HG03378 (cell line): ENCODE results near the gene MNDA.
"Not testable (repeated sequence)": the region's sequence is repeated elsewhere in the genome, so short reads cannot be mapped to it uniquely, and the experiment has no call there.

ENCODE experiments used
- ATAC-seq: cut with Tn5 transposase; IDR thresholded peaks from one replicate; pipeline ENCODE4 v1.9.1; 2021; ENCODE audit warnings: mild to moderate bottlenecking, moderate library complexity; ENCODE audit not compliant: unreplicated experiment

Gene MNDA

DNA sequence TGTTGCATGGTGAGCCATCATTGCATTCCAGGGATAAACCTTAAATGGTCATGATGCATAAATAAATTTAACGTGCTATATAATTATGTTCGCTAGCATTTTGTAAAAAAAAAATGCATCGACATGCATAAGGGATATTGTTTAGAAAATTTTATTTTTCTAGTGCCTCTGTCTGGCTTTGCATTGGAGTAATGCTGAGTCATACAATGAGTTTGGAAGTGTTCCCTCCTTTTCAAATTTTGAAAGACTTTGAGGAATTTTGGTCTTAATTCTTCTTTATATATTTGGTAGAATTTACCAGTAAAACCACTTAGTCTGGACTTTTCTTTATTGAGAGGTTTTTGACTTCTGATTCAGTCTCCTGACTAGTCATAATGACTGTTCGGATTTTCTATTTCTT, 4.9 kb downstream of the MNDA start:
- no peak for ATAC-seq

DNA sequence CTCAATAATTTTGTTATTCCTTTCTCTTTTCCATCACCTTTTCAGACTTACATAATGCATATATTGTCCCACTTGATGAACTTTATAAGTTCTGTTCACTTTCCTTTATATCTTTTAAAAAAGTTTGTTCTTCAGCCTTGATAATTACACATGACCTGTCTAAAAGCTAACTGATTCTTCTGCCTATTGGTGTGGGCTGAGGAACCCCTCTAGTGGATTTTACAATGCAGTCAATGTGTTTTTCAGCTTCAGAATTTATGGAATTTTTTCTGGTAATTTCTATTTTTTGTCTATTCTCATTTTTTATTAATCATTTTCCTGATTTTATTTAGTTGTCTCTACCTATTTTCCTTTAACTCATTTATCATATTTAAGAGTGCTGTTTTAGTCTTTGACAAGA, 7.5 kb downstream of the MNDA start:
- no peak for ATAC-seq

DNA sequence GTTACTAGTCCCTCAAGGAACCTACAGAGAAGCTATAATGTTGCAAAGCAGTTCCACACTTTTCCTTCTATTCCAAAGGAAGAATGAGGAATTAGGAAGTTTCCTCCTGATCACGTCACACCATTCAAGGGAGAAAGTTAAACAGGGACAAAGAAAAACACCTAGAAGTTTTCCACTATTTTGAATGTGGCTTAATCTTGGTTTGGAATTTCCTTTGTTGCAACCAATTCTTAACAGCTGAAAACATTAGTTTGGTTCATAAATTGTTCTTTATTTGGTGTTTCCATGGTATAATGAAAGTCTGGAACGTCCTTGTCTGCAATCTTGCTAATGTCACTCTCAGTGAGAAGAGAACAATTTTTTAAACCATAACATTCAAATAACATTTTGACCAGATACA, 8.4 kb downstream of the MNDA start:
- ATAC-seq, result no peak

DNA sequence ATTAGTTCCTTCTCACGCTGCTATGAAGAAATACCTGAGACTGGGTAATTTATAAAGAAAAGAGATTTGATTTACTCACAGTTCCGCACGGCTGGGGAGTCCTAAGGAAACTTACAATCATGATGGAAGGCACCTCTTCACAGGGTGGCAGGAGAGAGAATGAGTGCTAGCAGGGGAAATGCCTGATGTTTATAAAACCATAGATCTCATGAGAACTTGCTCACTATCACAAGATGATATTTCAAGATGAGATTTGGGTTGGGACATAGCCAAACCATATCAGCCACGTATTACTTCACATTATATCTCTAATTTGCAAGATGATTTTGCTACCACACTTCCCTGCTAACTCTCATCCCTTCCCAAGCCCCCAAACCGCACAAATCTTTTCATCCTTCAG, 9.1 kb downstream of the MNDA start:
- no peak for ATAC-seq

DNA sequence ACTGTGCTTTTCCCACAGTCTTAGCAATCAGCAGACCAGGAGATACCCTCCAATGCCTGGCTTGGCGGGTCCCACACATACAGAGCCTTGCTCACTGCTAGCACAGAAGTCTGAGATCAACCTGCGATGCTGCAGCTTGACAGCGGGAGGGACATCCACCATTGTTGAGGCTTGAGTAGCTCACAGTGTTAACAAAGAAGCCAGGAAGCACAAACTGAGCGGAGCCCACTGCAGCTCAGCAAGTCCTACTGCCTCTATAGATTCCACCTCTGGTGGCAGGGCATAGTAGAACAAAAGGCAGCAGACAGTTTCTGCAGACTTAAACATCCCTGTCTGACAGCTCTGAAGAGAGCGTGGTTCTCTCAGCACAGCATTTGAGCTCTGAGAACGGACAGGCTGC, 33.4 kb downstream of the MNDA start:
- no peak for ATAC-seq

DNA sequence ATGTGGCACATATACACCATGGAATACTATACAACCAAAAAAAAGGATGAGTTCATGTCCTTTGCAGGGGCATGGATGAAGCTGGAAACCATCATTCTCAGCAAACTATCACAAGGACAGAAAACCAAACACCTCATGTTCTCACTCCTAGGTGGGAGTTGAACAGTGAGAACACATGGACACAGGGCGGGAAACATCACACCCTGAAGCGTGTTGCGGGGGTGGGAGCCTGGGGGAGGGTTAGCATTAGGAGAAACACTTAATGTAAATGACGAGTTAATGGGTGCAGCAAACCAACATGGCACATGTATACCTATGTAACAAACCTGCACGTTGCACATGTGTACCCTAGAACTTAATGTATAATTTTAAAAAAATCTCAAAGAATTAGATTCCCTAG, 39.3 kb downstream of the MNDA start:
- not testable (repeated sequence) for ATAC-seq

DNA sequence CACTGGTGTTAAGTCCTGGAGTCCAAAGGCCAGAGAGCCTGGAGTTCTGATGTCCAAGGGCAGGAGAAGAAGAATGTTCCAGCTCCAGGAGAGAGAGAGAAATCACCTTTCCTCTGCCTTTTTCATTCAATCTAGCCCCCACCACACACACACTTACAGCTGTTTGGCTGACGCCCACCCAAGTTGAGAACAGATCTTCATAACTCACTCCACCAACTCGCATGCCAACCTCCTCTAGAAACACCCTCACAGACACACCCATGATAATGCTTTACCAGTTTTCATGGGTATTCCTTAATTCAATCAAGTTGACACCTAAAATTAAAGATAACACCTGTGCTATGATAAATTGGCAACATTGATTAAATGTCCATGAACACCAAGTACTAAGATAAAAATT, 42.0 kb downstream of the MNDA start:
- ATAC-seq, result no peak

DNA sequence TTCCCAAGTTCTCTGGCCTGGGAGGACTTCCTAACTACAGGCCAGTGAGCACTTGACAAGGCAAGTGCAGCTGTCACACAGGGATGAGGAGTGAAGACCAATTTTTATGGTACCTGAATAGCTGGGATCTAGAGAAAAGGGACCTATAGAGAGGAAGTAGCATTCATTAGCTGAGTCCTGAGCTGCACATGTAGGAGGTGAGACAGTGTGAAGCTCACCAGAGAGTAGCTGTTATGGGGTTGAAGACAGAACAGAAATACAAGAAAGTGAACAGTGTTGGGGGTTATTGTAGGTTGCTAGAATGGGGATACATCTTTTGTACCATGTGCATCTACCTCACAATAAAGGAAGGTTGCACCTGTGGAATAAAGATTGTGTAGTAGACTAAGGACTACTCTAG, 62.5 kb downstream of the MNDA start:
- ATAC-seq, result no peak

DNA sequence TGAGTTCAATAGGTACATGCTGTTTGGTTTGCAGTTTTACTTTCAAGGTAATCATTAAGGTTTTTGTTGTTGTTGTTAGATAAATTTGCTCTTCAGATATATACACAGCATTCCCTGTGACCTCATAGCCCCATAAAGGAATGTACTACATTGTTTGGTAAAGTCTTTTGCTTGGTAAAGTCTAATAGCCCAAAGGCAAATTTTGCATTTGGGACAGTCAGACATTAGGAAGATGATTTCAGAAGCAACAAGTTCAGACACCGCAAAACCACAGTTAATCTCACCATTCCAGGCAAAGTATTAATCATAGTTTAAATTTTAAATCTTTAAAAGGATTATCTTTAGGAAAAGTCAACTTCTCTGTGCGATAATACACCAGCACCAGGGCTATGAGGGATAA, 67.6 kb downstream of the MNDA start:
- ATAC-seq, result no peak
